Immature natural killer cell (primary cell): ENCODE data around the gene YEATS4. TPM values are rescaled to one million over a fixed set of nuclear protein-coding genes. Genes with fewer than 3 reads are reported as not detected.

Experiments
- DNase-seq, 3 donors: peaks; one replicate each; pipeline ENCODE4 v3.0.0; 2022; ENCODE audit warnings: mixed read lengths in 1 of 3
- H3K27ac Mint-ChIP-seq, 6 donors: one replicate each; pipeline ENCODE4 v1.8.0; 2020; ENCODE audit warnings: mixed read lengths in 6 of 6, mild to moderate bottlenecking in 5 of 6, inconsistent platforms in 4 of 6, moderate library complexity in 3 of 6
- H3K27me3 Mint-ChIP-seq, 3 donors: one replicate each; pipeline ENCODE4 v1.8.0; 2020 to 2021; ENCODE audit warnings: low read depth in 3 of 3, mild to moderate bottlenecking in 3 of 3, mixed read lengths in 3 of 3, moderate library complexity in 3 of 3, inconsistent platforms in 1 of 3
- H3K36me3 Mint-ChIP-seq, 3 donors: one replicate each; pipeline ENCODE4 v1.8.0; 2020; ENCODE audit warnings: mixed read lengths in 3 of 3, inconsistent platforms in 2 of 3, mild to moderate bottlenecking in 2 of 3
- H3K4me1 Mint-ChIP-seq, 2 donors: one replicate each; pipeline ENCODE4 v1.8.0; 2020; ENCODE audit warnings: inconsistent platforms in 2 of 2, mild to moderate bottlenecking in 2 of 2, mixed read lengths in 2 of 2, moderate library complexity in 1 of 2
- H3K4me3 Mint-ChIP-seq, 5 donors: one replicate each; pipeline ENCODE4 v1.8.0; 2020; ENCODE audit warnings: mild to moderate bottlenecking in 5 of 5, mixed read lengths in 5 of 5, inconsistent platforms in 3 of 5, moderate library complexity in 3 of 5
- H3K9me3 Mint-ChIP-seq, 6 donors: one replicate each; pipeline ENCODE4 v1.8.0; 2020; ENCODE audit warnings: mild to moderate bottlenecking in 6 of 6, mixed read lengths in 6 of 6, inconsistent platforms in 4 of 6, moderate library complexity in 3 of 6
- polyA plus RNA-seq, 3 donors: library from polyadenylated mRNA; unstranded; fragments of 300-500 nt; fragmentation: Illumina TruSeq; gene quantifications; one replicate each; pipeline ENCODE4 v1.2.3, GENCODE V29; 2021

Gene YEATS4
- polyA plus RNA-seq, 3 donors from 2014 or later = 26.6 to 41.8 (median 31.9) TPM

DNA sequence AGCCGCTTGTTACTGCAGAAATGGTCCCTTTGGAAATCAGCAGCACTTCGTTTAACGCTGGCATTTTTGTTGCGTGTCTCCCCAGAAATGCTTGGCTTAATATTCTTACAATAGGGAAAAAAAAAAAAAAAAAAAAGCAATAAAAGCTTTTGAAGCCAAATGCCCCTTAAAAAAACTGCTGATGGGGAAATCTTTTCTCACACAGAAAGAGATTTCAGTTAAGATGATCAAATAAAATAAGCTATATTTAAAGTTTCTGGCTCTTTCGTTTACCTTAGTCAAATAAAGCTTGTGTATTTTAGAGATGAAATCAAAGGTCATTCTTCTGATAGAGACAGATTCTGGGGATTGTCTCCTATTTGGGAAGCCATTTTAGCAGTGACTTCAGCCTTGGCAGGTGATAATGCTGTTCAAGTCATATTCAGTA, 58.2 kb downstream of the YEATS4 start:
- Mint-ChIP-seq H3K4me3 (no peak overlapping the region), H3K36me3 (peaks cover 0 to 21% (median 0%) of the 10 kb centered on the region in 3 donors), H3K9me3 (no peaks in the 10 kb centered on the region), H3K4me1 (no peaks in the 10 kb centered on the region), H3K27ac (no peak overlapping the region), H3K27me3 (peaks cover 0 to 2% (median 1%) of the 10 kb centered on the region in 3 donors)
- DNase-seq = no peak

DNA sequence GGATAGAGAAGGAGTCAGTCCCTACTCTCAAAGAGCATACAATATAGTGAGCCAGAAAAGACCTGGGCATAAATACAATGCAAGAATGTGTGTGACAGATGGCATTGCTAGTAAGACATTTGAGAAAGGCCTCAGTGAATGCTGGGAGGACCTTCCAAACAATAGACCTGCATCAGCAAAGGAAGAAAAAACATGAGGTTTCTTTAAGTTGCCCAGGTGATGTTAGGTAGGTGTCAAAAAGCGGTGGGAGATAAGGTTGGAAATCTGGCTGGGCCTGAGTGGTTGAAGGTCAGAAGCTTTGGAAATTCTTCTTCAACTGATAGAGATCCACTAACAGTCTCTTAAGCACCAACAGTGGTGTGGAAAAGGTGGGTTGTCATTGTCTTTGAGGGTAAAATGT, 60.2 kb downstream of the YEATS4 start:
- no peak overlapping the region for H3K4me3 Mint-ChIP-seq
- H3K27ac Mint-ChIP-seq = no peak overlapping the region
- H3K36me3 Mint-ChIP-seq = peaks cover 0 to 16% (median 0%) of the 10 kb centered on the region in 3 donors
- H3K9me3 Mint-ChIP-seq = no peaks in the 10 kb centered on the region
- no peak for DNase-seq
- no peaks in the 10 kb centered on the region for H3K4me1 Mint-ChIP-seq
- H3K27me3 Mint-ChIP-seq = peaks cover 0 to 2% (median 1%) of the 10 kb centered on the region in 3 donors

DNA sequence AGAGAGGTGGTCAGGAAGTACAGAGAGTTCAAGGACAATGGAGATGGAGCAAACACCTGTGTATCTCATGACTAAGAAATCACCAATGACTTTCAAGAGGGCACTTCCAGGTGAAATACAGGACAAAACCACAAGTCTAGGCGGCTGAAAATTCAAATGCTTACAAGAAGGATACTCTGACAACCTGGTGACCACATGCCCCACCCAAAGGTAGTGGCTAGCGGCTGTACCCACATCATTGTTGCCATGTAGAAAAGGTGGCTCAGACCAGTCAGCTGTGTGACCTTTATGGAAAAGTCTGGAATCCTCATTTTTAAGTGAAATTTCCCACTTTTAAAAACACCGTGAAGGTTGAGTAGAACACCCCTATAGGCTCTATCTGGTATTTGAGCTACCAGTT, 62.0 kb downstream of the YEATS4 start:
- peaks cover 0 to 12% (median 0%) of the 10 kb centered on the region in 3 donors for H3K36me3 Mint-ChIP-seq
- H3K4me3 Mint-ChIP-seq = no peak overlapping the region
- peaks cover 0 to 2% (median 1%) of the 10 kb centered on the region in 3 donors for H3K27me3 Mint-ChIP-seq
- H3K27ac Mint-ChIP-seq = no peak overlapping the region
- no peaks in the 10 kb centered on the region for H3K4me1 Mint-ChIP-seq
- DNase-seq = no peak
- H3K9me3 Mint-ChIP-seq = no peaks in the 10 kb centered on the region

DNA sequence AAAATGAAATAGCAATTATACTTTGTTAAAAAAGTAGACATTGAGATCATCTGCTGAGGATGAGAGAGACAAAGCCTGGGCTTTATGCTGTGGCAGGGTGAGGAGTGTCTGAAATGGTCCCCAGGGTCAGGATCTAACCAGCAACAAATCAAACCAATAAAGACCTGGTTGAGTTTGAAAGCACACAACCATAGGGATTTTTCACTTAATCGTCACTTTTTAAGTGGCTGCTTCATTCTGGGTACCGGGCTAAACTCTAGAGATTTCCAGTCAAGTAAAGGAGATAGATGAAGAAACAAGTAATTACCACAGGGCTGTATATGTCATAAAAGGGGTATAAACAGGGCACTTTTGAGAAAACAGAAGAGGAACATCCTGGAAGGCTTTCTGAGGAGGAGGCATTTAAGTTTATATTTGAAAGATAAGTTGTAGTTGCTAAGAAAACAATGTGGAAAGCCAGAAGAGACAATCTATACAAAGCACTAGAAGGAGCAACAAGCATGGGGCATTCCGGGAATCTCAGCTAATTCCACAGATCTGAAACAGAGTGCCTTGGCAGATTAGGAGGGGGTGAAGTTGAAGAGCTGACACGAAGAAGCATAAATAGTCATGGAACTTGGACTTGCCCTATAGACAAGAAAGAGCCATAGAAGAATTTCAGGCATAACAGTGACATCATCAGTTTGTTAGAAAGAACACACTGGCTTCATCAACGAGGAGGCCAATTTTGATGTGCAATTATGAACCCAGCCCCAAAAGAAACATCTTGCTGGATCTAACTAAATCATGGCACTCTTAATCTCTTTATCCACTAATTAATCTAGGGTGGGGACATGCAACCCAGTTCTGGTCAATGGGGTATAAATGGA, 63.7 kb downstream of the YEATS4 start:
- Mint-ChIP-seq H3K27me3 (peaks cover 0 to 2% (median 1%) of the 10 kb centered on the region in 3 donors), H3K9me3 (no peaks in the 10 kb centered on the region), H3K4me1 (no peaks in the 10 kb centered on the region), H3K4me3 (no peak overlapping the region), H3K36me3 (peaks cover 0 to 18% (median 0%) of the 10 kb centered on the region in 3 donors), H3K27ac (no peak overlapping the region)
- no peak for DNase-seq

DNA sequence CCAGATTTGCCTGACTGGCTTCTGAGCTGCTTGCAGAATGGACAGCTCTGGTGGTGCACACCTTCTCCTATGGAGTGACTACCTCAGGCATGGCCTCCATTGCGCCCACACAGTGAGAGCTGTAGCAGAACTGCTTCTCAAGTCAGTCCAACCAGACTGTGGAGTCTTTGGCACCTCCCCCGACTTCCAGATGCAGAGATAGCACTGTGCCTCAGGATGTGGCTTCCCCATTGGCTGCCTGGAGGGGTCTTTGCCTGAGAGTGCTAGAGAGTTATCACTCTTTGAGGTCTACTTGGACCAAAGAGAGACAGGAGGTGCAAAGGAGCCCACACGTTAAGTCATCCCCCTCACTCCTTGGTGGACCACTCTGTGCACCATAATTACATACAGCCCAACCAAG, 65.9 kb downstream of the YEATS4 start:
- H3K27ac Mint-ChIP-seq = no peak overlapping the region
- H3K9me3 Mint-ChIP-seq = no peaks in the 10 kb centered on the region
- H3K4me3 Mint-ChIP-seq = no peak overlapping the region
- H3K36me3 Mint-ChIP-seq = peaks cover 0 to 10% (median 0%) of the 10 kb centered on the region in 3 donors
- DNase-seq = no peak
- no peaks in the 10 kb centered on the region for H3K4me1 Mint-ChIP-seq
- peaks cover 0 to 2% (median under 1%) of the 10 kb centered on the region in 3 donors for H3K27me3 Mint-ChIP-seq

DNA sequence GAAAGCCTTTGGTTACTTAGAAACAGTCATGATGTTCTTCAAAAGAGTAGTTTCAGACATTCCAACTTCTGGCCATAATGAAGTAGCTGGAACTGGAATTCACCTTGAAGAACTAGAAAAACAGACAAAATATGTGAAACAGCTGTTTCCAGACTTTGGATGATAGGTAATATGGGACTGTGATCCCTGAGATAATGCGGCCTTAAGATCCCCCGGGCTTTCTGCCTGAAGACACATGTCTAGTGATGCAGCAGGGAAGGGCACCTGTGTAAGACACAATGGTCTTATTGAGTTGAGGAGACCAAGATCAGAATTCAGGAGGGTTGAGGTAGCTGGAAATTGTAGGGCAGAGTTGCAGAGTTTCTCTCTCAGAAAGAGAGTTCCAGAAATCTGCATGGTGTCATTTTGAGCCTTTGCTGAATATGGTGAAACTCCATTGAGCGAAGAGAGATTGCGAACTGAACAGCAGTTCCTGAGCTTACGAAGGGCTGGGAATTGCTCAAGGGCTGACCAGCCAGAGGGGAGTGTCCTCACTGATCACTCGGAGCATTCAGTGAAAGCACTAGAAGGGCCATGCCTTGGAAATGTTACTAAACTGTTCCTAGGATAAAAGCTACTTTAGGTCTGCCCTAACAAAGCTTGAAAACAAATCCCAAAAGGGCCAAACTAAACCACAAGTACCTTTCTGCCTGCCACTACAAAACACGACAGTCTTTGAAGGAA, 69.0 kb downstream of the YEATS4 start:
- no peak overlapping the region for H3K27ac Mint-ChIP-seq
- H3K4me1 Mint-ChIP-seq = no peaks in the 10 kb centered on the region
- H3K4me3 Mint-ChIP-seq = no peak overlapping the region
- H3K27me3 Mint-ChIP-seq = no peaks in the 10 kb centered on the region
- no peak for DNase-seq
- peaks cover 0 to 5% (median 0%) of the 10 kb centered on the region in 3 donors for H3K36me3 Mint-ChIP-seq
- no peaks in the 10 kb centered on the region for H3K9me3 Mint-ChIP-seq

DNA sequence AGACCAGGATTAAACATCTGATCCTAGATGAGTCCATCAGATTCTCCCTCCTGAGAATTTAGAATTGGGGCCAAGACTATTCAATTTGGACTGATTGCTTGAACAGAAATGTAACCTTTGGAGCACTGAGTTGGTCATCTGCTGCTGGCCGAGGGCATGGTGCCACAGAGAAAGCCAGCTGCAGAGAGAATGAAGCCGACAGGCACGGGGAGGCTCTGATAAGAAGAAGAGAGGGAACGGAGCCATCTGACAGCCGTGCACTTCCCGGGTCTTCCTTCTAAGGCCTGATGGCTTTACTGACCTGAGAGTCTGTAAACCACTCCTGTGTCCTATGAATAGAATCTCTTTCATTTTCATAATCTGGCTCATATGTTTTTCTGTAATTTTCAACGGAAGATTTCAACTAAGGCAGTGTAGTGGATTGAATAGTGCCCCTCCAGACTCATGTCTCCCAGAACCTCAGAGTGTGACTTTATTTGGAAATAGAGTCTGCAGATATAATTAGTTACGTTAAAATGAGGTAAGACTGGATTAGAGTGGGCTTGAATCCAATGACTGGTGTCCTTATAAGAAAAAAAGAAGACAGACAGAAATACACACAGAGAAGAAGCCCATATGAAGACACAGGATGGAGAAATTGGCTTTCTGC, 71.5 kb downstream of the YEATS4 start:
- H3K9me3 Mint-ChIP-seq = no peaks in the 10 kb centered on the region
- no peak for DNase-seq
- H3K27ac Mint-ChIP-seq = no peak overlapping the region
- H3K27me3 Mint-ChIP-seq = peaks cover 0 to 3% (median 0%) of the 10 kb centered on the region in 3 donors
- no peak overlapping the region for H3K4me3 Mint-ChIP-seq
- H3K4me1 Mint-ChIP-seq = no peaks in the 10 kb centered on the region
- H3K36me3 Mint-ChIP-seq = peaks cover 0 to 5% (median 0%) of the 10 kb centered on the region in 3 donors

DNA sequence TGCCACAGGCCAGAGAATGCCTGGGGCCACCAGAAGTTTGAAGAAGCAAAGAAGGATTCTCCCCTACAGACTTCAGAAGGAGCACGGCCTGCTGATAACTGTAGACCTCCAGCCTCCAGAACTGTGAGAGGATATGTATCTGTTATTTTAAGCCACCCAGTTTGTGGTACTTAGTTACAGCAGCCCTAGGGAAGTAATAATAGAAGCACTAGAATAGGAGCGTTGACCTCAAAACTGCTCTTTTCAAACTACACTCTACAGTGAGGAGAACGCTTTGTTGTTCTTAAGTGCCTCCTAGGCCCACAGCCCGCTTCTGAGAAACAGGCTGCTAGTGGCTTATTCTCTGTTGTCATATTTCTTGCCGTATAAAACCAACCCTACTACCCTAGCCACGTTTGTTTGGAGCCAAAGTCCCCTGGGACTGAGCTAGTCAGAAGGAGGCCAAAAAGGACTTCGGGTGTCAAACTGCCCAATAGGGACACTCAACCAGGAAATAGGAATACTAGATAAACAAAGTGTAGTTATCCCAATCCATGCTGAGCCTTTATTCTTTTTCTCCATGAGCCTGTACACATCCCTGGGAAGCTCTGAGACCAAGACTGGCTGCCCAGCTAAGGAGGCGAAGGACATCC, 72.2 kb downstream of the YEATS4 start:
- Mint-ChIP-seq H3K4me3 (no peak overlapping the region), H3K4me1 (no peaks in the 10 kb centered on the region), H3K27ac (no peak overlapping the region), H3K9me3 (no peaks in the 10 kb centered on the region), H3K36me3 (peaks cover 0 to 5% (median 0%) of the 10 kb centered on the region in 3 donors), H3K27me3 (peaks cover 0 to 3% (median 0%) of the 10 kb centered on the region in 3 donors)
- no peak for DNase-seq

DNA sequence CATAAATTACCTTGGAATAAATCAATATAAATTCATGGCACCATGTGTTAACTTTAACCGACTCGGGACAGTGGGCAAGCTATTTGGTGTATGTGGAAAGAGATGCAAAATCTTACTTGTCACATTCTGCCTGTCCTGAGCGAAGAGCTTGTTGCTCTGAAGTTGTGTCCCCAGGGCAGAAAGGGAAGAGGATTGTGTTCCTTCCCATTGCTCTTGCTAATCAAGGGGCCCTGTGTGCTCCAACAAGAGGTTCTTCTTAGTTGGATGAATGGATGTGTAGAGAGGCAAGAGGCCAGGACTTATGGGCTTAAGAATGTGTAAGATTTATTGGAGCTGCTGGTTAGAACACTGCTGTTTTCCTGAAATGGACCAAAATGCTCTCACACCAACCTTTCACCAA, 74.1 kb downstream of the YEATS4 start:
- no peaks in the 10 kb centered on the region for H3K4me1 Mint-ChIP-seq
- H3K36me3 Mint-ChIP-seq = no peaks in the 10 kb centered on the region
- no peaks in the 10 kb centered on the region for H3K9me3 Mint-ChIP-seq
- no peak overlapping the region for H3K4me3 Mint-ChIP-seq
- no peak for DNase-seq
- peaks cover 0 to 3% (median 0%) of the 10 kb centered on the region in 3 donors for H3K27me3 Mint-ChIP-seq
- H3K27ac Mint-ChIP-seq = no peak overlapping the region

DNA sequence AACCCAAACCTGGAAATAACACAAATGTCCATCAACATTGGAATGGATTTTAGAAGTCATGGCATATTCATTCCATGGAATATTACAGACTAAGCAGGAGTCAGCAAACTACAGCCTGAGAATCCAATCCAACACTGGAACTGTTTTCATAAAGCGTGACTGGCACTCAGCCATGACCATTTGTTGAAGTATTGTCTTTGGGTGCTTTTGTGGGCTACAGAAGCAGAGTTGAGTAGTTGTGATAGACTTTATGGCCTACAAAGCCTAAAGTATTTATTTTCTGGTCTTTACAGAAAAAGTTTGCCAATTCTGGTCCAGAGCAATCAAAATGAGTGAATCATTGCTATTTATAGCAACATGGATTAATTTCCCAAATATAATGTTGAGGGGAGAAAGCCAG, 76.1 kb downstream of the YEATS4 start:
- no peaks in the 10 kb centered on the region for H3K9me3 Mint-ChIP-seq
- DNase-seq = no peak
- no peak overlapping the region for H3K4me3 Mint-ChIP-seq
- H3K4me1 Mint-ChIP-seq = no peaks in the 10 kb centered on the region
- no peak overlapping the region for H3K27ac Mint-ChIP-seq
- H3K36me3 Mint-ChIP-seq = no peaks in the 10 kb centered on the region
- peaks cover 0 to 3% (median 0%) of the 10 kb centered on the region in 3 donors for H3K27me3 Mint-ChIP-seq

DNA sequence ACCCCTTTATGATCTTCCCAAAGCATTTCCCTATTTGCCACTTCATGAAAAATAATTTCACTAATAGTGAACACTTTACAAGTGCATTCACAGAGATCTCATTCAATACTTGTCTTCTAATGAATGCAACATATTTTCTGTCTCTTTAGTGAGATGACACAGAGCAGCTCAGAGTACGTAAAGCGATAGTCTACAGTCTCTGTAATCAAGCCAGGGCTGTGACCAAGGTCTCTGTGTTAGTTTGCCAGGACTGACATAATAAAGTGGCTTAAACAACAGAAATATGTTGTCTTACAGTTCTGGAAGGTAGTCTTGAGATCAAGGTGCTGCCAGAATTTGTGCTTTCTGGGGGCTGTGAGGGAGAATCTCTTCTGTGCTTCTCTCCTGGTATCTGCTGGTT, 77.5 kb downstream of the YEATS4 start:
- no peak for DNase-seq
- no peaks in the 10 kb centered on the region for H3K4me1 Mint-ChIP-seq
- H3K27me3 Mint-ChIP-seq = peaks cover 0 to 3% (median 0%) of the 10 kb centered on the region in 3 donors
- H3K4me3 Mint-ChIP-seq = no peak overlapping the region
- H3K9me3 Mint-ChIP-seq = no peaks in the 10 kb centered on the region
- no peak overlapping the region for H3K27ac Mint-ChIP-seq
- H3K36me3 Mint-ChIP-seq = no peaks in the 10 kb centered on the region

DNA sequence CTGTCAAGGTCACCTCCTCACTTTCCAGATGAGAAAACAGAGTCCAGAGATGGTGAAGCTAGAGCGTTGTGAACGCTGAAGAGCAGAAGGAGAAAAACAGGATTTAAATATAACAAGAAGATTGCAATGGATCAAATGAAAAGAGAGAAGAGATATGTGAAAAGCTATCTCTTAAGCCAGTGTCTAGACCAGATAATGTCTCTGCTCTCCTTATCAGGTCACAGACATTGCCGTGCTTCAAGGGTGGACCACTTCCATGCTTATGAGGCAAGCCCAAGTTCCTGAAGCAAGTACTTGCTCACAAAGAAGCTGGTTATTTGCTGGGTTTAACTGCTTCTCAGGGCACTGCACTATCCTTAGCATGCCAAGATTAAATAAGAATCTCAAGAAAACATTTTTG, 79.0 kb downstream of the YEATS4 start:
- DNase-seq = no peak
- no peaks in the 10 kb centered on the region for H3K36me3 Mint-ChIP-seq
- no peaks in the 10 kb centered on the region for H3K9me3 Mint-ChIP-seq
- H3K27me3 Mint-ChIP-seq = peaks cover 0 to 3% (median 1%) of the 10 kb centered on the region in 3 donors
- H3K4me1 Mint-ChIP-seq = no peaks in the 10 kb centered on the region
- no peak overlapping the region for H3K4me3 Mint-ChIP-seq
- no peak overlapping the region for H3K27ac Mint-ChIP-seq

DNA sequence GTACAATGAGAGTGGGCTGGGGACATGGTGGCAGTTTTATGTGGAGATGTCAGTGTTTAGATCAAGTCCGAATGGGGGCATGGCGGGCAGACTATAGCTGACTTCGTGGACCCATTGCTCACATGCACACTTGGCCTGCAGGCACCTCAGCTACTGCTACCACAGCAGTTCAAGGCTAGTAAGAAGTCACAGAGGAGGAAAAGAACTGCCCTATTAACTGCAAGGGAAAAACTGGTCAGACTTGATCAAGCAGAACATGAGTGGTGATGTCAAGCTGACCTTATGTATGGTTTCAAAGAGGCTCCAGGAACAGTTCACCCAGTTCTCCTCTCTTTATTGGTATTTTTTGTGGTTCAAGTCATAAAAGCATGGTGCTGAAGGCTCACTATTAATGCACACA, 80.5 kb downstream of the YEATS4 start:
- peaks cover 0 to 3% (median 1%) of the 10 kb centered on the region in 3 donors for H3K27me3 Mint-ChIP-seq
- no peaks in the 10 kb centered on the region for H3K4me1 Mint-ChIP-seq
- no peaks in the 10 kb centered on the region for H3K9me3 Mint-ChIP-seq
- DNase-seq = no peak
- no peak overlapping the region for H3K27ac Mint-ChIP-seq
- H3K36me3 Mint-ChIP-seq = no peaks in the 10 kb centered on the region
- H3K4me3 Mint-ChIP-seq = no peak overlapping the region
